Esophagus squamous epithelium (tissue), 4 donors: ENCODE results near the gene OPN3.

ENCODE experiments used
- POLR2A ChIP-seq, 4 donors: fragments of 450-650 bp; IDR thresholded peaks; one replicate each; pipeline ENCODE4 v1.6.1; 2017; ENCODE audit warnings: antibody characterized with exemption in 4 of 4, mild to moderate bottlenecking in 4 of 4, moderate library complexity in 3 of 4
- TF ChIP-seq, protein P1 (sequence below), 6 experiments: fragments of 450-650 bp in 4 of 6; fragments of 200-600 bp in 2 of 6; sonication (generic) in 2 of 6; IDR thresholded peaks; one replicate each; pipeline ENCODE4 v1.5.1; 2016 to 2019; ENCODE audit warnings: antibody characterized with exemption in 6 of 6, mild to moderate bottlenecking in 4 of 6, moderate library complexity in 4 of 6

DNA sequence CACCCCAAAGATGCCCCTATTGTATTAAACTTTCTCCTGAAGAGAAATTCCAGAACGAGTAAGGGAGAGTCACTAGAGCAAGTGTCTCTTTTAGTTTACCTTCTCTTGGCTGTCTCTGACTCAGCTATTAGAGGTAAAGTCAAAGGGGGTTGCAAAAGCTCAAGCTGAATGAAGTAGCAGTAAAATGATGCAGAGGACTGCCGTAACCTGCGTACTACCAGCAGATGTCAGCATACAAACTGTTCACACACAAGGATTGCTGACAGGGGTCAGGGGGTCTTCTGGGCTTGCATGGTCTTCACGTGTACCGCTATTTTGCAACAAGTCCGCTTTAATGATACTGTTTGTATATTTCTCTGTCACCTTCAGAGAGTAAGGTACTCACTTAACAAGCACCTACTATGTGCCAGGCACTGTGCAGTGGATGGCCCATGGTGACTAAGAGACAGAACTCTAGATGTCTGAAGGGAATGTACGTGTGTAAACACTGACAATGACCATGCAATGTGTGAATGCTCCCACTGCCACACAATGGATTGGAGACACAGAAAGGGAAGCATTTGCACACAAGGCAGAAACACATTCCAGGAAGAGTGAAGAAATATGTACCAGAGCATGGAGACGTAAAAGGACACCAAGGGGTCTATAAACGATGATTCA, 34.9 kb downstream of the OPN3 start:
- TF ChIP-seq POLR2A (IDR thresholded peaks at IDR 0.05) = no peak
- TF ChIP-seq, protein P1, sequence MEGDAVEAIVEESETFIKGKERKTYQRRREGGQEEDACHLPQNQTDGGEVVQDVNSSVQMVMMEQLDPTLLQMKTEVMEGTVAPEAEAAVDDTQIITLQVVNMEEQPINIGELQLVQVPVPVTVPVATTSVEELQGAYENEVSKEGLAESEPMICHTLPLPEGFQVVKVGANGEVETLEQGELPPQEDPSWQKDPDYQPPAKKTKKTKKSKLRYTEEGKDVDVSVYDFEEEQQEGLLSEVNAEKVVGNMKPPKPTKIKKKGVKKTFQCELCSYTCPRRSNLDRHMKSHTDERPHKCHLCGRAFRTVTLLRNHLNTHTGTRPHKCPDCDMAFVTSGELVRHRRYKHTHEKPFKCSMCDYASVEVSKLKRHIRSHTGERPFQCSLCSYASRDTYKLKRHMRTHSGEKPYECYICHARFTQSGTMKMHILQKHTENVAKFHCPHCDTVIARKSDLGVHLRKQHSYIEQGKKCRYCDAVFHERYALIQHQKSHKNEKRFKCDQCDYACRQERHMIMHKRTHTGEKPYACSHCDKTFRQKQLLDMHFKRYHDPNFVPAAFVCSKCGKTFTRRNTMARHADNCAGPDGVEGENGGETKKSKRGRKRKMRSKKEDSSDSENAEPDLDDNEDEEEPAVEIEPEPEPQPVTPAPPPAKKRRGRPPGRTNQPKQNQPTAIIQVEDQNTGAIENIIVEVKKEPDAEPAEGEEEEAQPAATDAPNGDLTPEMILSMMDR (IDR thresholded peaks at IDR 0.05) = no peak
